ENCODE results near the gene PVALEF. TPM values are rescaled to one million over a fixed set of nuclear protein-coding genes. Genes with fewer than 3 reads are reported as not detected.
"Not testable (repeated sequence)": the region's sequence is repeated elsewhere in the genome, so short reads cannot be mapped to it uniquely, and the experiment has no call there.

PVALEF gene
- total RNA-seq, 2 experiments from 2014 or later = not detected

- no peak for DNase-seq
- peaks cover 11% of the 10 kb centered on the region for H3K9me3 Mint-ChIP-seq
- H3K27me3 Mint-ChIP-seq = no peaks in the 10 kb centered on the region
- H3K27ac Mint-ChIP-seq = no peak overlapping the region
- no peaks in the 10 kb centered on the region for H3K4me1 Mint-ChIP-seq
- H3K4me3 Mint-ChIP-seq = no peak overlapping the region
- H3K36me3 Mint-ChIP-seq = no peaks in the 10 kb centered on the region
Measured at GRCh38 chr17:81135505-81136278, 29.6 kb upstream of the PVALEF start.

DNA sequence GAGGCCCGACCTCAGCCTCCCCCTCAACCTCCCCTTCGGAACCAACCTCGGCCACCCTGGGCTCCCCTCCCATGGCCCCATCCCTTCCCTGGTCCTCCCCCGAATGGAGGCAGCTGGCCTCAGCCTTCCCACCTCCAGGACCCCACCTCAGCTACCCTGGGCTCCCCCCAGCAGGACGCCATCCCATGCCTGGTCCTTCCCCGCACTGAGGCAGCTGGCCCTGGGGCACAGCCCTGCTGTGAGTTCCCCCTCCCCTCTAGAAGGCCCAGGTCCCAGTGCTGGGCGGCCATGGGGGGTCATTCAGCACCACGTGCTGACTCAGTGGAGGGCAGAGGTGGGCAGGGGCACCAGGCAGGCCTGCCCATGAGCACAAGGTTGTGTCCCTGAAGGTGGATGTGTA, 28.9 kb upstream of the PVALEF start:
- Mint-ChIP-seq H3K4me3 (no peak overlapping the region), H3K36me3 (no peaks in the 10 kb centered on the region), H3K9me3 (peaks cover 11% of the 10 kb centered on the region), H3K4me1 (no peaks in the 10 kb centered on the region), H3K27me3 (no peaks in the 10 kb centered on the region), H3K27ac (no peak overlapping the region)
- no peak for DNase-seq

GRCh38 chr17:81137248-81137647, 28.1 kb upstream of the PVALEF start:
- Mint-ChIP-seq H3K27ac (no peak overlapping the region), H3K36me3 (no peaks in the 10 kb centered on the region), H3K27me3 (peaks cover 6% of the 10 kb centered on the region), H3K4me3 (no peak overlapping the region), H3K9me3 (peaks cover 11% of the 10 kb centered on the region), H3K4me1 (no peaks in the 10 kb centered on the region)
- DNase-seq = no peak

DNA sequence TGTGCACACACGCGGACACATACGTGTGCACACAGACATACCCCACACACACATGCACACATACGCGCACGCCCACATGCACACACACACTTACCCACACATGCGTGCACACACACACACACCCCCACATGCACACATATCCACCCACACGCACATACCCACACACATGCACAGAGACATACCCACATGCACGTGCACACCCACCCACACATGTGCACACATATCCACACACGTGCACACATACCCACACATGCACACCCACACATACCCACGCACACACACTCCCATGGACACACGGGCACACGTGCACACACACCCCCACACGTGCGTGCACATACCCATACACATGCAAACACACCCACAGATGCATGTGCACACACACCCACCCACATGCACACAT, 27.2 kb upstream of the PVALEF start:
- Mint-ChIP-seq H3K4me1 (no peaks in the 10 kb centered on the region), H3K27me3 (peaks cover 7% of the 10 kb centered on the region), H3K4me3 (no peak overlapping the region), H3K27ac (no peak overlapping the region), H3K36me3 (no peaks in the 10 kb centered on the region), H3K9me3 (peaks cover 11% of the 10 kb centered on the region)
- no peak for DNase-seq

GRCh38 chr17:81138500-81138899, 26.8 kb upstream of the PVALEF start:
- DNase-seq = no peak
- Mint-ChIP-seq H3K36me3 (no peaks in the 10 kb centered on the region), H3K27me3 (peaks cover 7% of the 10 kb centered on the region), H3K27ac (no peak overlapping the region), H3K4me3 (no peak overlapping the region), H3K4me1 (no peaks in the 10 kb centered on the region), H3K9me3 (peaks cover 11% of the 10 kb centered on the region)

DNA sequence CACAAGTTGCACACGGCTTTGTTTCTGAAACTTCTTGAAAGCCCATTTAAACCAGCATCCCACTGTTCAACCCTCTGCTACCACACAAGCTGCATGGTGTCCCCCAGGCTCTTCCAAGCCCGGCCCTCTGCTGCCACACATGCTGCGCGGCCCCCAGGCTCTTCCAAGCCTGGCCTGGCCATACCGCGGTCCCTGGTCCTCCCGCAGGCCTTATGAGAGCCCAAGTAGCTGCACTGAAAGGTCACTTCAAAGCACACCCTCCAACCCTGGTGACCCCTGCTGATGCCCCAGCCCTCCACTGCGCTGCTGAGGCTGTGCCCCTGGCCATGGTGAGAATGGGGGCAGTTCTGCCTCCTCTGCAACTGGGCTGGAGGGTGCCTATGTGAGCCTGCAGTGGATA, 25.9 kb upstream of the PVALEF start:
- Mint-ChIP-seq H3K9me3 (peaks cover 11% of the 10 kb centered on the region), H3K27ac (no peak overlapping the region), H3K27me3 (peaks cover 7% of the 10 kb centered on the region)

GRCh38 chr17:81140018-81140417, 25.3 kb upstream of the PVALEF start:
- Mint-ChIP-seq H3K4me1 (no peaks in the 10 kb centered on the region), H3K36me3 (no peaks in the 10 kb centered on the region), H3K4me3 (no peak overlapping the region), H3K9me3 (peaks cover 11% of the 10 kb centered on the region), H3K27ac (no peak overlapping the region), H3K27me3 (peaks cover 7% of the 10 kb centered on the region)
- DNase-seq = no peak

More for the DNA sequence above, 25.9 kb upstream of the PVALEF start:
- DNase-seq = no peak
- no peak overlapping the region for H3K4me3 Mint-ChIP-seq
- H3K4me1 Mint-ChIP-seq = no peaks in the 10 kb centered on the region
- no peaks in the 10 kb centered on the region for H3K36me3 Mint-ChIP-seq

GRCh38 chr17:81140695-81141094, 24.6 kb upstream of the PVALEF start:
- H3K9me3 Mint-ChIP-seq = peaks cover 11% of the 10 kb centered on the region
- no peaks in the 10 kb centered on the region for H3K36me3 Mint-ChIP-seq
- H3K27me3 Mint-ChIP-seq = peaks cover 7% of the 10 kb centered on the region
- no peak overlapping the region for H3K4me3 Mint-ChIP-seq
- no peak for DNase-seq
- no peak overlapping the region for H3K27ac Mint-ChIP-seq
- no peaks in the 10 kb centered on the region for H3K4me1 Mint-ChIP-seq

DNA sequence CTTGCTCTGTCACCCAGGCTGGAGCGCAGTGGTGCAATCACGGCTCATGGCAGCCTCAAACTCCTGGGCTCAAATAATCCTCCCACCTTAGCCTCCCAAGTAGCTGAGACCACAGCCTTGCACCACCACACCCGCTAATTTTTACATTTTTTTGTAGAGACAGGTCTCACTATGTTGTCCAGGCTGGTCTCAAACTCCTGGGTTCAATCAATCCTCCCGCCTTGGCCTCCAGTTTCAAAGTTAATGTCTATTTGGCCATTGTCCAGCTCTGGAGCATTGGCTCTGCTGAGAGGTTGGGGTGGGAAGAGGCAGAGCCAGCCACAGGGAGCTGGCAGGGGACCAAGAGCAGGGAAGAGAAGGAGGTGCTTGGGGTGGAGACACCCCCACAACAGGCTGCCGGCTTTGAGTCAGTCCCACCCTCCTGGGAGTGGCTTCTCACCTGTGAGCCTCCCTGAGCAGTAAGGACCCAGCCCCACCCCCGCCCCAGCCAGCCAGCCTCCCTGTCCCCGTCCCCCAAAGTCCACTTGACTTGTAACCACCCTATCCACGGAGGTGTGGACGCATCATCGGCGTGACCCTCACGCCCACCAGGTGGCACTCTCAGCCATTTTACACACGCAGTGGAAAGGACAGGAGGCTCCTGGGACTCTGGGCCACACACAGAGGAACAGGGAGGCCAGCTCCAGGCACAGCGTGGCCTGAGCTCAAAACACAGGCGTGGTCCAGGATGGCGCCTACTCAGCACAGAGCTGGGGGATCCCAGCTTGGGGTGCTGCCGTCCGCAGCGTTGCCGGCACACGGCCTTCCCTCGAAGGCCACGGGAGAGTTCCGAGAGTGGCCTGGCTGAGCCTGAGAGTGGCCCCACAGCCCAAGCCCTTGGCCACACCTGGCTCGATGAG, 22.8 kb upstream of the PVALEF start:
- DNase-seq = peak; percentile 56
- Mint-ChIP-seq H3K4me1 (no peaks in the 10 kb centered on the region), H3K9me3 (peaks cover 11% of the 10 kb centered on the region), H3K27me3 (peaks cover 7% of the 10 kb centered on the region), H3K27ac (no peak overlapping the region), H3K36me3 (no peaks in the 10 kb centered on the region), H3K4me3 (no peak overlapping the region)

GRCh38 chr17:81143200-81143527, 22.1 kb upstream of the PVALEF start:
- H3K4me1 Mint-ChIP-seq = no peaks in the 10 kb centered on the region
- no peak for DNase-seq
- H3K4me3 Mint-ChIP-seq = no peak overlapping the region
- H3K27ac Mint-ChIP-seq = no peak overlapping the region
- H3K9me3 Mint-ChIP-seq = peaks cover 6% of the 10 kb centered on the region
- no peaks in the 10 kb centered on the region for H3K36me3 Mint-ChIP-seq
- peaks cover 7% of the 10 kb centered on the region for H3K27me3 Mint-ChIP-seq

DNA sequence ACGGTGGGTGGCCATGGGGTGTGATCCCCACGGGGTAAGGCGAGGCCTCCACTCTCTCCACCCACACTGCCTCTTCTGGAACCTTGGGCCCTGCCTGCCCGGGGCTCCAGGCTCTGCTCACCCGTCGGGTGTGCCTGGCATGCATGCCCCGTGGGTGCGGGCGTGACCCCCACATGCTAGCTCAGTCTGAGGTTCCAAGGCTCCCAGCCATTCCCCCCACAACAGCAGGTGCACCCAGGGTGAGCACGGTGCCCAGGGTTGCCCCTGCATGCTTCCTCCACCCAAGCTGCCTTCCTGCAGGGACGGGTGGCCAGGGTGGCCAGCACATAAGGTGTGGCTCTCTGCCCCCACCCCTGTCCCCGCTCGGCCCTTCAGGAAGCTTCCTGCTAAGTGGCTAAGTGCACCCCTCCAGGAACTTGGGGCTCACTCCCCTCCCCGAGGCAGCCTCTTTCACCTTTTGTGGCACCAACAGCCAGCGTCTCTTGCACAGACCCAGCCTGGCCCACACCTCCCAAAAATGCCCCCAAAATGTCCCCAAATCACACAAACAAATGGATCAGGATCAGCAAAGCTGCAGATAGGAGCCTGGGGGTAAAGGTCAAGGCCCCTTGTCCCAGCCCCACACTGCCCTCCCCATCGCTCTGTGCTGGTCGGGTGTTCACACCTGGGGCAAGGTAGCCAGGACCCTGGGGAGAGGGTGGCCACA, 21.4 kb upstream of the PVALEF start:
- Mint-ChIP-seq H3K4me3 (no peak overlapping the region), H3K27ac (no peak overlapping the region), H3K27me3 (peaks cover 7% of the 10 kb centered on the region), H3K9me3 (peaks cover under 1% of the 10 kb centered on the region), H3K4me1 (no peaks in the 10 kb centered on the region), H3K36me3 (no peaks in the 10 kb centered on the region)
- DNase-seq = no peak

- H3K4me3 Mint-ChIP-seq = no peak overlapping the region
- no peak overlapping the region for H3K27ac Mint-ChIP-seq
- no peaks in the 10 kb centered on the region for H3K4me1 Mint-ChIP-seq
- H3K27me3 Mint-ChIP-seq = peaks cover 7% of the 10 kb centered on the region
- no peak for DNase-seq
- H3K36me3 Mint-ChIP-seq = no peaks in the 10 kb centered on the region
- H3K9me3 Mint-ChIP-seq = no peaks in the 10 kb centered on the region
Measured at GRCh38 chr17:81144423-81144781, 20.9 kb upstream of the PVALEF start.

- not testable (repeated sequence) for H3K27me3 Mint-ChIP-seq, H3K4me3 Mint-ChIP-seq, H3K36me3 Mint-ChIP-seq, H3K9me3 Mint-ChIP-seq, H3K4me1 Mint-ChIP-seq, H3K27ac Mint-ChIP-seq, DNase-seq
Measured at GRCh38 chr17:81146208-81146607, 19.1 kb upstream of the PVALEF start.

DNA sequence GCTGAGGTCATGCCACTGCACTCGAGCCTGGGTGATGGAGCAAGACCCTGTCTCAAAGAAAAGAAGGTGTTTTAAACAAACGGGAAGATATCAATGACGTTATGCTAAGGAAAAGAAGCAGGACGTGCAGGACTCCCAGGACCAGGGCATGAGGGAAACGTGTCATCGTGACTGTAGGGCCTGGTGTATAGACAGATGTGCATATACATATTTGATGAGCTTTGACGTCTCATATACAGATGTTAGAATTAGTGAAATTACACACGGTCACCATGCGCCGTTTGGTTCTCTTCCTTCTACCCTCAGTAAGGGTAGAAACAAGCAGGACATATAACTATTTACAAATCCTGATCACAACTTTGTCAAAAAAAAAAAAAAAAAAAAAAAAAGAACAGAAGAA, 17.6 kb upstream of the PVALEF start:
- Mint-ChIP-seq H3K4me3 (no peak overlapping the region), H3K27me3 (peaks cover 5% of the 10 kb centered on the region), H3K4me1 (no peaks in the 10 kb centered on the region)

DNA sequence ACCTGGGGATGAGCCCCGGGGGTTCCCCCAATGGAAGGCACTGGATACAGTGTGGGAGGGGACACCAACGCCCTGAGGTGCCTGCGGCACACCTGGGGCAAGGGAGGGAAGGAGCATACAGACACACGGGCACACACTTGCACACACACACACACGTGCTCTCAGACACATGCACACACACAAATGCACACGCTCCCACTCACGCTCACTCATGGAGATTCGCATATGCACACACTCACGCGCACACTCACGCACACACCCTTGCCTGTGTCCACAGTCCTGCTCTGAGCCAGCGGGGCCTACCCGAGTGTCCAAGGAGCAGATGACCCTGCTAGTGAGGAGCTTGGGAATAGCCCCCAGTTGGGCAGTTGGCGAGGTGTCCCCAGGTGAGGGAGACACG, 16.7 kb upstream of the PVALEF start:
- Mint-ChIP-seq H3K4me3 (no peak overlapping the region), H3K36me3 (no peaks in the 10 kb centered on the region), H3K9me3 (no peaks in the 10 kb centered on the region), H3K27ac (no peak overlapping the region), H3K4me1 (no peaks in the 10 kb centered on the region), H3K27me3 (peaks cover 5% of the 10 kb centered on the region)
- no peak for DNase-seq

More for the DNA sequence above, 17.6 kb upstream of the PVALEF start:
- H3K36me3 Mint-ChIP-seq = no peaks in the 10 kb centered on the region
- DNase-seq = no peak
- H3K27ac Mint-ChIP-seq = no peak overlapping the region
- H3K9me3 Mint-ChIP-seq = no peaks in the 10 kb centered on the region
